Left ventricle myocardium superior (tissue), 1 donor: ENCODE measurements around the gene TNRC6C. TPM values are rescaled to one million over a fixed set of nuclear protein-coding genes. Genes with fewer than 3 reads are reported as not detected.
"Not testable (repeated sequence)": the region's sequence is repeated elsewhere in the genome, so short reads cannot be mapped to it uniquely, and the experiment has no call there.

Source experiments
- ATAC-seq: fragments of 200-7000 bp; cut with Tn5 transposase; one replicate; pipeline ENCODE4 v1.9.1; 2020; ENCODE audit warnings: mild to moderate bottlenecking, moderate library complexity
- DNase-seq: peaks from one replicate; pipeline ENCODE4 v3.0.0-alpha.2; 2020
- intact Hi-C: fragments of 100-400 bp; cut with micrococcal nuclease; formaldehyde crosslinking; loops from one replicate; pipeline ENCODE4 v1.11.0; 2022
- total RNA-seq: library from RNA; stranded (reverse); fragmentation: NEBNext Ultra II Directional; extraction: Animal tissue kit (Norgen Biotek cat#: 25700); gene quantifications from one replicate; pipeline ENCODE4 v1.2.1, GENCODE V29; 2021
- donor health status: DM: no; HTN: yes; CAD: no; lungs with severe emphysema.

Gene TNRC6C
- total RNA-seq, 1 donor from 2014 or later: 21.2 TPM

GRCh38 chr17:77929871-77930436, 28.5 kb upstream of the TNRC6C start:
- intact Hi-C loops: no loop called here
- ATAC-seq (no peak), DNase-seq (no peak)

- intact Hi-C loops: no loop called here
- DNase-seq: no peak
- no peak for ATAC-seq
Measured at GRCh38 chr17:77930780-77931768, 27.4 kb upstream of the TNRC6C start.

GRCh38 chr17:77933777-77934398, 24.6 kb upstream of the TNRC6C start:
- no peak for ATAC-seq
- intact Hi-C loops: no loop called here
- DNase-seq: no peak

GRCh38 chr17:77935121-77935571, 23.4 kb upstream of the TNRC6C start:
- DNase-seq (no peak), ATAC-seq (no peak)
- intact Hi-C loops: no loop called here

- intact Hi-C loops, DNase-seq, ATAC-seq: not testable (repeated sequence)
Measured at GRCh38 chr17:77935744-77936143, 22.8 kb upstream of the TNRC6C start.

DNA sequence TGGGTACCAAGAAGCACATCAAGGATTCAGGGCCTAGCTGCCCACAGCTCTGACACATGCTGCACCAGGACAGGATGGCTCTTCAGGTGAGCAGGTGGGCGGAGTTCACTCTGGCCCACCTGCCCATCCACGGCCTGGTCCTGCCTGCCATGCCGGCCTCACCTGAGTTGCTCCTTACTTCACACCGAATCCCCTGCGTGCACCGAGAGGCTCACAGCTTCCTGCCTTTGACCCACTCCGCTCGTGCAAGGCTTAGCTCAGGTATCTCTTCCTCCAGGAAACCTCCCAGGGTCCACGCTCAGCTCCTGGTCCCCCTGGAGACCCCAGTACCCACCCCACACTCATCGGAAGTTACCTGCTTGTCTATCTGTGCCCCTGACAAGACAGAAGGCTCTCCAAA, 21.6 kb upstream of the TNRC6C start:
- no peak for ATAC-seq
- intact Hi-C loops: no loop called here
- DNase-seq: no peak

DNA sequence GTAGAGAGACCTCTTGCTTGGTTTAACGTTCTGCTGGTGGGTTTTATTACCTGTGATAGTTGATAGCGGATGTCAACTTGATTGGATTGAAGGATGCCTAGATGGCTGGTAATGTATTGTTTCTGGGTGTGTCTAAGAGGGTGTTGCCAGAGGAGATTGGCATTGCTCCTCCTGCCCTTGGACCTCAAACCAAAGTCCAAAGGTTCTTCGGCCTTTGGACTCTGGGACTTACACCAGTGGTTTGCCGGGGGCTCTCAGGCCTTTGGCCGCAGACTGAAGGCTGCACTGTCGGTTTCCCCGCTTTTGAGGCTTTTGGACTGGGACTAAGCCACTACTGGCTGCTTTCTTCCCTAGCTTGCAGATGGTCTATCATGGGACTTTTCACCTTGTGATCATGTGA, 17.5 kb upstream of the TNRC6C start:
- intact Hi-C loops: no loop called here
- DNase-seq: no peak
- no peak for ATAC-seq

GRCh38 chr17:77942112-77942988, 16.2 kb upstream of the TNRC6C start:
- peak; percentile 75 for ATAC-seq

DNA sequence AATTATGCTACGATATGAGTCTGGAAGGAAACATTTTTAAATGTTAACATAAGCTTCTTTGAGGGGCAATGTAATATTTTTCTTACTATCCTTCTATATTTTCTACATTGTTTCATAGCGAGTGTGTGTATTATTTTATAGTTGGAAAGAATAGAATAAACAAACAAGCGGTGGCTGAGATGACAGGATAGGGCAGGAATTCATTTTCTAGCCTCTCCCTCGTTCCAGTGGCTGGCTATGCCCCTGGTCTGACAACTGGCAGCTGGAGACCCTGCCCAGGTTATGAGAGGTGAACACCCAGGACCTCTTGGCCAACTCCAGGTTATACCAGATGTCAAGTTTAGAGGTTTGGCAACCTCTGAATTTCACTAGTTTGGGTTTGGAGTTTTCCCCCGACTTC, 14.5 kb upstream of the TNRC6C start:
- ATAC-seq (no peak), DNase-seq (no peak)
- intact Hi-C loops: no loop called here

More at GRCh38 chr17:77942112-77942988, 16.2 kb upstream of the TNRC6C start:
- peak; percentile 47 for DNase-seq
- intact Hi-C loops: no loop called here

- DNase-seq (peak; percentile 47), ATAC-seq (peak; percentile 65)
- intact Hi-C loops: no loop called here
Measured at GRCh38 chr17:77944390-77945222, 13.9 kb upstream of the TNRC6C start.

DNA sequence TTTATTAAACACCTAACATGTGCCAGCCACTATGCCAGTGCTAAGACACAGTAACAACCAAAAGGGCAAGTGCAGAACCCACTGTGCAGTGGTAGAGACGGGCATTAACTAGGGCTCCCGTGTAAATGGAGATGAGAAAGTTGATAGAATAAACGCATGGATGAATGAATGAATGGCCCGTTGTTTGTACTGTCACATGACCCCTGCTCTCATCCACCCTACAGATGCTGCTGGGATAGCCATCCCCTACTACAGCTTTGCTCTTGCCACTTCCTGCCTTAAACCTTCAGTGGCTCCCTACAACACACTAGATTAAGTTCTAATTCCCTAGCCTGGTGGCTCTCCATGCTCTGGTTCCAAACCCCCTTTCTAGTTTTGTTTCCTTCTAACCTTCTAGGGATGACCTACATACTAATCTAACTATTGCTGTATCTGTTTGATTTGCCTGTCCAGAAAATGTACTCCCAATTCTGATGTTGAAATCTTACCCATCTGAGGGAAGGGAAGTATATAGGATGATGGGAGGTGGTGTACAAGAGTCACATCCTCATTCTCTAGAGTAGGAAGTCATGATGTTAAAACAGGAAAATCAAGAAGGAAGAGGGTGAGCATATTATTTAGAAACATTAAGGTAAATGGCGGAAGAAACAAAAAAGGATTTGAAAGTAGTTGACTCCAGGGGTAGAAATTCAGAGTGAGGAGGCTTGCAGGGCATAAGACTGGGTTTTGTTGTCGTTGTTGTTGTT, 11.4 kb upstream of the TNRC6C start:
- no peak for ATAC-seq
- intact Hi-C loops: no loop called here
- no peak for DNase-seq

GRCh38 chr17:77948690-77949114, 9.8 kb upstream of the TNRC6C start:
- DNase-seq (no peak), ATAC-seq (peak; percentile 59)
- intact Hi-C loops: no loop called here

GRCh38 chr17:77951123-77951522, 7.4 kb upstream of the TNRC6C start:
- ATAC-seq (no peak), DNase-seq (no peak)
- intact Hi-C loops: no loop called here

DNA sequence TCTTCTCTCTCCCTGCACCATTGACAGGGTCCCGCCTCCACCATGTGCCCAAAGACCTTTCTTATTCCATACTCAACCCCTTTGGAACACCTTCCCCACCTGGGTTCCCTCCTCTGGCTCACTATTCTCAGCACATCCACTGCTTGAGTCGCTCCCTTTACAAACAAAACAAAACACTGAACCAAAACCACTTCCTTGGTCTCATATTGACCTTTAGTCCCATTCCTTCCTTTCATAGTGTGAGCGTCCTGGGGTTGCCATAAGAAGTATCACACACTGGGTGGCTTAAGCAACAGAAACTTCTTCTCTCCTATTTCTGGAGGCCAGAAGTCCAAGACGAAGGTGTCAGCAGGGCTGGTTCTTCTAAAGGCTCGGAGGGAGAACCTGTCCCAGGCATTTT, 6.1 kb upstream of the TNRC6C start:
- intact Hi-C loops: no loop called here
- ATAC-seq: no peak

GRCh38 chr17:77957235-77957856, 1.2 kb upstream of the TNRC6C start:
- intact Hi-C loops: no loop called here
- DNase-seq (no peak), ATAC-seq (no peak)

More for the DNA sequence above, 6.1 kb upstream of the TNRC6C start:
- DNase-seq: no peak

DNA sequence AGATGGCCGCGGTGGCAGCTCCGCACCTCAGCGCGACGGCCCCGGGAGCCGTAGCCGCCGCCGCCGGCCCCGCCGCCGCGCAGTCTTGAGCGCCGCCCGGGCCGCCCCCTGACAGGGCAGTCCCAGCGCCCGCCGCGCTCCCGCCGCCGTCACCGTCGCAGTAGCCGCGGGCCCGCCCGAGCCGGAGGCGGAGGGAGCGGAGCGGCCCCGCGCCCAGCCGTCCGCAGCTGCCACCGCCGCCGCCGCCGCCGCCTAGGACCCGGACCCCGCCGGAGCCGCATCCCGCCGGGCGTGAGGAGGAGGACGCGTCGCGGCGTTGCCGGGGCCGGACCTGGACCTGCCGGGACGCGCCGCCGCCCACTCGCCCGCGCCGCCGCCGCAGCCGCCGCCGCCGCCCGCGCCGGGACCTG, 218 bp downstream of the TNRC6C start:
- DNase-seq (no peak), ATAC-seq (no peak)
- intact Hi-C loops: no loop called here
